GM18498 (cell line): ENCODE results near the gene CCNQ.

Source experiments
- ATAC-seq: cut with Tn5 transposase; IDR thresholded peaks from one replicate; pipeline ENCODE4 v1.9.1; 2021; ENCODE audit warnings: mild to moderate bottlenecking, moderate library complexity; ENCODE audit not compliant: unreplicated experiment

Gene CCNQ

DNA sequence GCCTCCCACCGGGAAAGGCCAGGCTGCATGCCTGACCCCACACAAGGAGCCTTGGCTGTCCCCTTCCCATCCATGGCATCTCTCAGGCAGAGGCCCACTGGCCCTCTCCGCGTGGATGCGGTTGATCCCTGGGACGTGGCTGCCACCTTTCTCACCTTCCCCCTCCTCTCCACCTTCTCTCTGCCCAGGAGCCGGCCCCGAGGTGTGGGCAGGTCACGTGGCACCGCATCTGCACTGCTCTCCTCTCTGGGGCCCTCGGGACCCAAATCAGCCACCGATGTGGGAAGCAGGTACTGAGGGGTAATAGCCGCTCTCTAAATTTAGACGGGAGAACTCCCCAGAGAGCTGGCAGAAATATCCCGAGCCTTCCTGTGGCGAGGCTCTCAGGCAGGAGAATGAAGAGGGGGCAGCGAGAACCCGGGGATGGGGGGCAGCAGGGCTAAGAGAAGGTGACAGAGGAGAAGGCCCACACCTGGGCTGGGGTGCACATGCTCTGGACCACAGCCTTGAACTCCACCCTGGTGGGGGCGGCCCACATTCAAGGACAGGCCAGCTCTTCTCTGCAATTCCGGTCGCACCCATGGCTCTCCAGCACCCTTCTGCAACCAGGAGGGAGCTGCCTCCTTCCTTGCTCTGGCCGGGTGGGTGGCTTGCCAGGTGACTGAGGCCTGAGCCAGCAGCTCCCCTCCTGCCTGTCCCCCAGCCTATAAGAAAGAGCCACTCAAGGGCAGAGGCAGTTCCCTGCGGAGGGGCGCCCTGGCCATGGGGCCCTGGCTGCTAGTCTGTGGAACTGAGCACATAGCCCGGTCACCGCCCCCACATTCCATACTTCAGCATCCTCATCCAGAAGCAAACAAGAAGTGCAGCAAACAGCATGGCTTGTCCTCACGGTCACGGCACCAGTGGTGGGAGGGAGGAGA is 38.4 kb upstream of the CCNQ start:
- ATAC-seq, result no peak

DNA sequence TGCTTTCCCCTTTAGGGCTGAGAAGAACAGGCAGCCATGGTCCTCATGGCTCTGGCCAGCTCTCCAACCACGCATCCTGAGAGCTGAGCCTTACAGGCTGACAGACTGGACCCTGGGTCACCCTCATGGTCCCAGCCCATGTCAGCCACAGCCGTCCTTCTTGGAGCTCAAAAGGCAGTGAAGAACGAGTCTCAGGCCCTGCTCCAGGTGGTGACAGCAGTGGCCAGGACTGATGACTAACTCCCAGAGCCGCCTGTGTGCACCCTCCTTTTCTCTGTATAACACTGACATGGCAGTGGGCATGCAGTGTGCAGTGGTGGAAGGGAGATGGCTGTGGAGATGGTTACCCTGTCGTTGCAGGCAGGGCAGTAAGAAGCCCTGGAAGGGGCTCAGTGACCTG is 37.8 kb upstream of the CCNQ start:
- no peak for ATAC-seq

- no peak for ATAC-seq
Measured at GRCh38 chrX:153635788-153636668, 37.1 kb upstream of the CCNQ start.

DNA sequence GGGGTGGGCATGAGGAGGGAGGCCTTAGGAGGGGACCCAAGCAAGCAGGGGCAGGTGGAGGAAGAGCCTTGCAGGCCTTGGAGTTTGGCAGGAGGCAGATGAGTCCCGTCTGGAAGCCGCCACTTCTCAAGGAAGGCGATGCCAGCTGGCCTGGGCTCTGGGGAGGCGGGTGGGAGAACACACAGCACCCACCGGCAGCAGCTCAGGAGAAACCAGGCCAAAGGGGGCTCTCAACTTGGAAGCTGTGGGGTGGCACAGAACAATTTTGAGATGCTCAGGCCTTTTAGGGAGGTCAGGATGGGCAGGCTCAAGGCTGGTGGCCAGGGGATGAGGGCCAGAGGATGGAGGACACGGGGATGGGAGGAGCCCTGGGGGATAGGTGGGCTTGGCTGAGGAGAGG is 36.4 kb upstream of the CCNQ start:
- no peak for ATAC-seq

- ATAC-seq, result no peak
Measured at GRCh38 chrX:153634832-153635231, 35.9 kb upstream of the CCNQ start.

DNA sequence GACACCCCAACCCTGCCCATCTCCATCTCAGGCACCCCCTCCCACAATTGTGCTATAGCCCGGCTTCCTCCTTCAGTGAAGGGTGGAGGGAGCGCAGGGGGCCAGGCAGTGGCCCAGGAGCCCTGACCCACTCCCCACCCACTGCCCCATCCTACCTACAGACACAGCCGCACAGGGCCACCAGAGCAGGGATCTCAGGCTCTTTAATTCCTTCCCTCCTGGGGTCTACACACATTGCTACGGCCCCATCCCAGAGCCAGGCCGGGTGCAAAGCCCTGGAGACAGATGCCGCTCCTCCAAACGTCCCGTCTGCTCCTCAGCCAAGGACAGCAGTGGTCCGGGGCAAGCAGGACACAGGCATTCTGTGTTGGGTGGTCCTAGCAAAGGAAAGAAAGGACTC is 35.3 kb upstream of the CCNQ start:
- ATAC-seq, result no peak

- ATAC-seq, result no peak
Measured at GRCh38 chrX:153633607-153634180, 34.8 kb upstream of the CCNQ start.

DNA sequence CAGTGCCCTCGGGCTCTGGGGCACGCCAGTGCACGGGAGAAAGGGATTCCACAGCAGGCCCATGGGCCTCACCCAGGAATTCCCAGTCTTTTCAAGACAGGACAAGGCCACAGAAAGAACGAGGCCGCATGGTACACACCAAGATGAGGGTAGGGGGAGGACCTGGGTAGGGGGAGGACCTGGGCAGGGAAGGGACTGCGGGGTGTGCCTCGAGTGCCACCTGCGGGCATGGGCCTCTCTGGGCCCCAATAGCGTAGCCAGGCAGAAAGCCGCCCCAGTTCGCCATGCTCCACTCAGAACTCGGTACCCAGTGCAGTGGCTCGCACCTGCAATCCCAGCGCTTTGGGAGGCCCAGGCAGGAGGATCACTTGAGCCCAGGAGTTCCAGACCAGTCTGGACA is 34.1 kb upstream of the CCNQ start:
- ATAC-seq, result no peak

DNA sequence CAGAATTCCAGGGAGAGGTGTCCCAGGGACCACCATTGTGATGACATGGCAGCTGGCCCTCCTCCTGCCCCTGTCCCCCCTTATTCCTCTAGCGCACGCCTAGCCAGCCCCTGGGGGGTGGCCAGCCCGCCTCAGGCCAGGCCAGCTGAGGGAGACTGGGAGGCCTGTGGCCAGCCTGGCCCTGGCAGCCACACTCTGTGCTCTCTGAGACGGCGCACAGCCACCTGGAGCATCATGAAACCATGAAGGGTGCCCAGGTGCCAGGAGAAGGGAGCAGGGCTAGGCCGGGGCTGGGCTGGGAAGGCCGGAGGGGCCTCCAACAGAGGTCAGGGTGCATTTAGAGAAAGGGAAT is 33.6 kb upstream of the CCNQ start:
- no peak for ATAC-seq

- no peak for ATAC-seq
Measured at GRCh38 chrX:153631907-153632594, 33.1 kb upstream of the CCNQ start.

DNA sequence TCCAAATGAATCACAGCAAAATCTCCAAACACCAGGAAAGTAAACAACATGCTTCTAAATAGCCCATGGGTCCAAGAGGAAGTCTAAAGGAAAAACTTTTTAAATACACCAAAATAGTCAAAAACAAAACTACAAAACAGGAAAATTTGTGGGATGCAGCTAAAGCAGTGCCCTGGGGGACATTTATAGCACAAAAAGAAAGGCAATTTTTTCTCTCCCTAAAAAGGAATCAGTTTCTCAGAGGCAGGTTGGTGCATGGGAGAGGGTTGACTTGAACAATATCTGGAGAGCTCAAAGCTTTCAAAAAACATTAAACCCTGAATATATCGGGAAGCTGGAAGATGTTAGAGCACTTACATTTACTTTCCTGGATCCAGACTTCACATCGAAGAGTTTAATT is 32.4 kb upstream of the CCNQ start:
- no peak for ATAC-seq

- no peak for ATAC-seq
Measured at GRCh38 chrX:153628665-153629064, 29.7 kb upstream of the CCNQ start.

- ATAC-seq, result no peak
Measured at GRCh38 chrX:153628129-153628528, 29.2 kb upstream of the CCNQ start.

- ATAC-seq, result no peak
Measured at GRCh38 chrX:153627675-153628111, 28.8 kb upstream of the CCNQ start.

DNA sequence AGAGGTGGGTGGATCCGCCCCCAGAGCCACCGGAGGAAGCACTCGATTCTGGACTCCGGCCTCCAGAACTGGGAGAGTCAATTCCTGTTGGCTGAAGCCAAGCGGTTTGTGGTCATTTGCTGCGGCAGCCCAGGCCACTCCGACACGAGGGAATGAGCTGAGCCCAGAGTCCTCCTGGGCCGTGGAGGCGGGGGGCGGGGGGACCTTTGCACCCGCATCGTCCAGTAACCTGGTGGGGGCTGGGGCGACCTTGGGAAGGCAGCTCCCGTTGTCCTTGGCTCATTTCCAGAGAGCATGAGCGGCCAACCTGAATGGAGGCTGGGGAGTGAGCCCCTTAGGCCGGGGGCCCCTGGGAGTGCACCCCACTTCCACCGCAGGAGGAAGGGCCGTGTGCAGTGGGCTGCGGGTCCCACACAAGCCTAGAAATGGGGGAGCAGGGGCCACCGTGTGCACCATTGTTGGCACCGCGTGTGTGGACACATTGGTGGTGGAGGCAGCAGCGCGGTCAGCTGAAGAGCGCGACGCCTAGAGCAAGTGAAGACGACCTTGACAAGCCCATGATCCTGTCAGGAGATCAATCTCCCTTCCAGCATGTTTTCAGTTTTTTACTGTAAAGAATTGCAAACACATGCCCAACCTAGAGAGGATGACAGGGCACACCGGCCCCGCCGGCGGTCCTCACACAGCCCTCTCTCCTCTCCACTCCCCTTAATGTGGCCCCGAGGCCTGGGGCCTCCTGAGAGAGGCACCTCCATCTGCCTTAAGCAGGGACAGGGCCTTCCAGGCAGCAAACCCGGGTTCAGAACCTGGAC is 28.1 kb upstream of the CCNQ start:
- no peak for ATAC-seq

- ATAC-seq, result no peak
Measured at GRCh38 chrX:153626025-153626633, 27.2 kb upstream of the CCNQ start.

- no peak for ATAC-seq
Measured at GRCh38 chrX:153625271-153626024, 26.5 kb upstream of the CCNQ start.

DNA sequence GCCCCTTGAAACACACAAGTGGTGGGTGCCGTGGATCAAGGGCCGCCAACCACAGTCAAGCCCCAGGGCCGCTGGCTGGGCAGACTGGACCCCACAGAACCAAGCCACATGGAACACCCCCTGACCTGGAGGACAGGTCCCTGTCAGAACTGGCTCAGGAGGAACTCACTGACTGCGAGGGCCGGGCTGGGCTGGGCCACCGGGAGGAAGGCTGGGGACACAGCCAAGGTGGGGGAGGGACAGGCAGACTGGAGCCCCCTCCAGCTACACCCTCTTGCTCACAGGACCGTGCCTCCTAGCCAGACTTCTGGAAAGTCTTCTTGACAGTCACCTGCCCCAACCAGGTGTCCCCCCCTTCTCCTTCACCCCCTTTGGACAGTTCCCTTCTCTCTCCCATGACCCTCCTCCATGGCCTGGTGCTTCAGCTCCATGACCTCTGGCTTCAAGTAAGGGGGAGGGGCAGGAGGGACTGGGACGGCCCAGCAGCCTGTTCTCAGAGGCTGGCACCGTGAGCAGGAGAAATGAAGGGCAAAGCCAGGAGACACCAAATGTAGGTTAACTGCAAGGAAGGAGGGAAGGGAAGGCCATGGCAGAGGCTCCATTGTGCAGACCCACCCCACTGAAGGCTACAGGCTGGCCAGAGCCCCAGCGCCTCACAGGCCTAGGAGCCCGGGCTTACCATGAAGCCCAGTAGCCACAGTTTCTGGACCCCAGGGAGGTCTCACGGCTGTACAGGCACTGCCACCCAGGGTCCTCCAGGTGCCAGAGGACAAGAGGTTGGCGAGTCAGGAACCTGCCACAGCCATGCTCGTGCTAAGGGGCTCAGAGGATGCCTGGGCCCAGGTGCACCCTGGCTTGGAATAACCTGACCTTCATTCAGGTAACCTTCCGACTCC is 25.5 kb upstream of the CCNQ start:
- ATAC-seq, result no peak
